Left ventricle myocardium superior (tissue), 1 donor: ENCODE data around the gene SLC7A14. TPM values are rescaled to one million over a fixed set of nuclear protein-coding genes. Genes with fewer than 3 reads are reported as not detected.

Source experiments
- ATAC-seq: fragments of 200-7000 bp; cut with Tn5 transposase; one replicate; pipeline ENCODE4 v1.9.1; 2020; ENCODE audit warnings: mild to moderate bottlenecking, moderate library complexity
- DNase-seq: peaks from one replicate; pipeline ENCODE4 v3.0.0-alpha.2; 2020
- intact Hi-C: fragments of 100-400 bp; cut with micrococcal nuclease; formaldehyde crosslinking; loops from one replicate; pipeline ENCODE4 v1.11.0; 2022
- long read RNA-seq: library from polyadenylated mRNA; unstranded; transcript quantifications from one replicate; pipeline ENCODE4 v2.0.0, GENCODE V29; 2021
- total RNA-seq: library from RNA; stranded (reverse); fragmentation: NEBNext Ultra II Directional; extraction: Animal tissue kit (Norgen Biotek cat#: 25700); gene quantifications from one replicate; pipeline ENCODE4 v1.2.1, GENCODE V29; 2021
- donor health status: DM: no; HTN: yes; CAD: no; lungs with severe emphysema.

SLC7A14 gene
- not detected for total RNA-seq
- long read RNA-seq = 0 reads

- no peak for DNase-seq
- intact Hi-C loops = no loop called here
- peak; percentile 53 for ATAC-seq
These were observed at the start of gene SLC7A14 for GRCh38 chr3:170585937-170586310. TSS of gene SLC7A14 (minus strand) at chr3:170586075. CDS start at chr3:170526936, 59,139 bp downstream.

- no peak for DNase-seq
These were observed 49.5 kb upstream of the SLC7A14 start for GRCh38 chr3:170635385-170635735.

DNA sequence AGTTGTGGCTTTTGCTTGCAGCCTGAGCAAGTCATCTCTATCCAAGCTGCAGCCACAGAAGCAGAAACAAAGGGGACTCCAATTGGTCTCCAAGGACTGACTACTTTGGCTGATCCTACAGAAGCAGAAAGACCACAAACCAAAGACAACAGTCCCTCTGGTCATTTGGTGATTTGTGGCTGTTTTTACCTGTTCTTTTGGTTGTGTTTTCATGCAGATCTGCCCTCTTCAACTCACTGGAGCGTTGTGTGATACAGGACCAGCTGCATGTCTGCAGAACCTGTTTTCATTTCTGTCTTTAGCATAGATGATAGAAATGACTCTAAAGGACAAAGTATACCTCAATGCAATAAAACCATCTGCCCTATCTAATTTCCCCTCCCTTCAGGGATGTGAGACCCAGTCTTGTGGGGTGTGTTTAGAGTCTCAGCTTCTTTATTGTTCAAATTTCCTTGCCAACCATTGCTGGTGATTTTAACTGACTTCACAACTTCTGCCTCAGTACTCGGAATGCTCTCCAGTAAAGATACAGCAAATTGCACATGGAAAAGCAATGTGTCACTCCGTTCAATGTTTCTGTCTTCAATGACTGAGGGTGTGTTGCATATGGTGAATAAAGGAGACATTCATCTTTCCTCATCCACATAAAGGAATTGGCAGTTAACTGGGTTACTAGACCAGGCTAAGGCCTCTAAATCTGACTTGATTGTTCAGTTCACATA lies 48.9 kb upstream of the SLC7A14 start:
- intact Hi-C loops = no loop called here
- ATAC-seq = no peak
- DNase-seq = no peak

More at GRCh38 chr3:170635385-170635735, 49.5 kb upstream of the SLC7A14 start:
- intact Hi-C loops = no loop called here
- ATAC-seq = no peak

GRCh38 chr3:170633573-170633972 lies 47.7 kb upstream of the SLC7A14 start:
- no peak for ATAC-seq
- intact Hi-C loops = no loop called here
- DNase-seq = no peak

DNA sequence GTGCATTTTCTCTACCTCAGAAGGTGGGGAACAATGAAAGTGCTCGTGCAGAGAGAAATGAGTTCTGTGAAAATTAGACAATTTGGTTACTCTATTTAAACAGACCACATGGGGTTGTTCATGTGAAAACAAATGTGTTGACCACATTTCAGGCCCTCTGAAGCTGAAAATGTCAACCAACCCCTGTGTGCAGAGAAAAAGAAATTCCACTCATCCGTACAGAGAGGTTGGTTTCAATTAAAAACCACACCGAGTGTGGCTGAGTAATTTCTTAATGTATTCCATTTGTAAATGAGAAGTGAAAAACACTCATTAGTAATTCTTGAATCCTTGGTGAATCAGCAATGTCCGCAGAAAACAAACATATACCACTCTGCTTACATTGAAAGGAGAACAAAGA lies 46.9 kb upstream of the SLC7A14 start:
- intact Hi-C loops = no loop called here
- ATAC-seq = no peak
- no peak for DNase-seq

DNA sequence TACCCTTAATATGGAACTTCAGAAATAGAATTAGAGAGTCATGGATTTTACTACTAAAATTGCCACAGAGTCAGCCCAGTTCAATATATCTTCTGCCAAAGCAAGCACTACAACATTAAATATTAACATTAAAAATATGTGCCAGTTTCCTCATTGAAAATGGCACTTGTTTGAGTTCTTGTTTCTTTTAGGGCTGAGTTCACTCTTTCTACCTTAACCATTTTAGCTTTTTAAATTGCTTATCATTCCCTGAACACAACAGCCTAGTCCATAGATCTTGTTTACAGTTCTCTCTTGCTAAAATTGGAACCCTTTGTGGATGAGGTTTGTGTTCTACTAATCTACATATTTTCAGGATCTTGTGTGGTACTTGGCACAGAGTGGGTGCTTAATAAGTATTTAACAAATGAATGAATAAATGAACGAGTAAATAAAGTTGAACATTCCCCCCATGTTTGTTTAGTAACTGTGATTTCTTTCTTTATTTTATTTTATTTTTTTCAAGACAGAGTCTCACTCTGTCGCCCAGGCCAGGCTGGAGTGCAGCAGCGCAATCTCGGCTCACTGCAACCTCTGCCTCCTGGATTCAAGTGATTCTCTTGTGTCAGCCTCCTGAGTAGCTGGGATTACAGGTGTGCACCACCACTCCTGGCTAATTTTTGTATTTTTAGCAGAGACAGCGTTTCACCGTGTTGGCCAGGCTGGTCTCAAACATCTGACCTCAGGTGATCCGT lies 46.0 kb upstream of the SLC7A14 start:
- no peak for DNase-seq
- intact Hi-C loops = no loop called here

DNA sequence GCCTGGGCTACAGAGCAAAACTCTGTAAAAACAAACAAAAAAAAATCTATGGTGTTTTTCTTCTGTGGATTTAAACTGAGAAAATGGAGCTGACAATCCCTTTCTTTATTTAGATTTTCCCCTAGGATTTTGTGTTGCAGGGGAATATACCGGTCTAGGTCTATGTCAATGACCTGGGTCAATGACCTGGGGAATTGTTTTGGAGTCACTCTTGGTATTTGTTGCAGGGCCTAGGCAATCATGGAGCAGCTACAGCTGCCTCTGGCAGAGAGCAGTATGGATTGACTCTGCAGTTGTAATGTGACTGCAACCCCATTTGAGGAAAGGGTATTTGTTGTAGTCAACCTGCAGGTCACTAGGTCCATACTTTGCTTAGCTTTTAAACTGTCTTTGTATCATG lies 37.6 kb upstream of the SLC7A14 start:
- DNase-seq (no peak), ATAC-seq (no peak)
- intact Hi-C loops = no loop called here

More for the DNA sequence above, 46.0 kb upstream of the SLC7A14 start:
- ATAC-seq = no peak

DNA sequence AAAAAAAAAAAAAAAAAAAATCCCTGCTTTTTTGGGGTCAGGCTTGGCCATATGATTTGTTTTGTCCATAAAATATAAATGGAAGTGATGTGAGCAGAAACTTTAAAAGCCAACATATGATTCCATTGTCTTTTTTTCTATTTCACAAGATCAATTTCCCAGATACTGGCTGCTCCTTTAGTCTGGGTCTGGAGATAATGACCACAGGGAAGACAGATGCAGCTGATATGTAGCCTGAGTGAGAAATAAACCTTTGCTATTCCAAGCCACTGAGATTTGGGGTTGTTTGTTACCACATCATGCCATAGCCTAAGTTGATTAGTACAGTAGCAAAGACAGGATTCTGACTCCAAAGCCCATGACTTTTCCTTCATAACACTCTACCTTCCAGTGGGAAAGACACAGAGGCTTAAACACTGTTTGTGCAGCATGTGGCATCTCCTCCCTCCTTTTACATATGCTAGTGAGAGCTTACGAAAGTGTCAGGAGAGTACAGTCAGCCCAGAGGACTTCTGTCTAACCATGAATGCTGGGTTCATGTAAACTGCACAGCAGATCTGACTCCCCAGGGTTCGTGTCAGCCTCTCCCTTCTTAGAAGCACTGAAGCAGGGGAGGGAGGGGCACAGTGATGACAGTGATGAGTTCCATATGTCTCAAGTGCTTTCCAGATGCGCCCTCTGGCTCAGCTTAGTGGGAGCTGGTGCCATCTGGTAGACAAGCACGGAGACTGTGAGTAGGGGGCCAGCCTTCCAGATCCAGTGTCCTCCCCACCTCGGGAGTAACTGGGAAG lies 36.7 kb upstream of the SLC7A14 start:
- intact Hi-C loops = no loop called here
- ATAC-seq (peak; percentile 99), DNase-seq (peak; percentile 45)

DNA sequence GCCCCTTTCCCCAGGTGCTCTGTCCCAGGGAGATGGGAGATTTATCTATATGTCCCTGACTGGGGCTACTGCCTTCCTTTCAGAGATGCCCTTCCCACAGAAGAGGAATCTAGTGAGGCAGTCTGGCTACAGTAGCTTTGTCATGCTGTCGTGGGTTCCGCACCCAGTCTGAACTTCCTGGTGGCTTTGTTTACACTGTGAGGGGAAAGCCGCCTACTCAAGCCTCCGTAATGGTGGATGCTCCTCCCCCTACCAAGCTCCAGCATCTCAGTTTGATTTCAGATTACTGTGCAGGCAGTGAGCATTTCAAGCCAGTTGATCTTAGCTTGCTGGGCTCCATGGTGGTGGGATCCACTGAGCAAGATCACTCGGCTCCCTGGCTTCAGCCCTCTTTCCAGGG lies 35.4 kb upstream of the SLC7A14 start:
- no peak for ATAC-seq
- no peak for DNase-seq
- intact Hi-C loops = no loop called here

DNA sequence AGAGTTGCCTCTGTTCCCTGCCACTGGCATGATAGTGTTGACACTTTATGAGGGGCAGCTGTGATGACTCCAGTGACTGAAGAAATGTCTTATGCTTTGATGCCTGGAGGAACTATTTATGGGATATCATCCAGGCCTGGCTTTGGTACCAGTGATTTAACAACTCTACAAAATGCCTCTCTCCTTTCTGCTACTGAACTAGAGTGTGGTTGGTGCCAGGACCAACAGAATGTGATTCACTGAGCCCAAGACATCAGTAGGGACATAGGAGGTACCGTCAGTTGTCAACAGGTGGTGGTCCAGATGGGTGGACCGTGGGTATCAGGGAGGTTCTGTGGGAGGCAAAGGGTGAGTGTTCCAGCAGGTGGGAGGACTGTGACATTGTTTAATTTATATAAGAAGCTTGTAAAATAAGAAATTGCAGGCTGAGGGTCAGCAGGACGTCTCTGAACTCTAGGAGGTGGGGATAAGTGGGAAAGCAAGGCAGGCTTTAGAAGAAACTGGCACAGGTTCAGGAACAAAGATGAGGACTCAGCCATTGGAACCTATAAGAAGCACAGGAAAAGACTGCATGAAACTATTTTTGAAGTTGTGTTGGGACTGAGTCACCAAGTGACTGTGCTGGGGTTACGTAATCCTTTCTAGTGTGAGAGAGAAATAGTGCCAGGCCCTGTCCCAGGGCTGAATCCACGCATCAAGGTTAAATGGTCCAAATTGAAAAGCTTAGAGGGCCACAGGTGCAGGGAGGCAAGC lies 28.5 kb upstream of the SLC7A14 start:
- ATAC-seq (peak; percentile 100), DNase-seq (peak; percentile 39)
- intact Hi-C loops = no loop called here

DNA sequence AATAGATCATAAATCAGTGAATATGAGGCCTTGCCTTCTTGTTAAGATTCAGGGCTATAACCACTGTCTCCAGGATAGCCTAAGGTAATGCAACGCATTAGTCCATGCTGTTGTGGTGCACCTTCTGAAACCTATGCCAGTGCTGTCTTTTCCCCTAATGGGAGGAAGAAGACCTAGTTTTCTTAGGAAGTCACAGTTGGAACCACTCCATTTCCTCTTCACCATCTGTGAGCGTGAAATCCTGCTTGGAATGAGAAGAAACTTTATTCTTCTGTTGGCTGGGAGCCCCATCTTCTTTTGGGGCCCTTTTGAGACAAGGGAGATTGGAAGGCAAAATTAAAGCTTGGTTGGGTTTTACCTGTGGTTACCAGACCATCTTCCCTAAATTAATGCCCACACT lies 25.9 kb upstream of the SLC7A14 start:
- DNase-seq = no peak
- no peak for ATAC-seq
- intact Hi-C loops = no loop called here

GRCh38 chr3:170610321-170610884 lies 24.5 kb upstream of the SLC7A14 start:
- intact Hi-C loops = no loop called here
- no peak for DNase-seq
- ATAC-seq = no peak

DNA sequence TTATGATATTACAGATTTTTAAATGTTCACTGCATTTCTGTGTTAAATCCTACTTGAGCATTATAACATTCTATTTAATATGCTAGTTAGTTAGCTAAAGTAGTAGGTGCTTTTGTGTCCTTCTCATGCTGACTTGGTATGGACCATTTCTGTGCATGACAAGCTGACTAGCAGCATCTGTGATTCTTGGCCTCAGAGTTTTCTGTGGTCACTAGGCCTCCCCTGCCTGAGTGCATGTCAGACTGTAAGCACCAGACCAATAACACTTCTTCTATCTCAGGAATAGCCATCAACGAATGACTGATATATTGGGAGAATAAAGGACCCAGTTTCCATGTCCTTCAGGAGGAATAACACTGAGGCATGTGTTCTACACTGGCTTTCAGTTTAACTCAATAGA lies 22.6 kb upstream of the SLC7A14 start:
- intact Hi-C loops = no loop called here
- ATAC-seq (no peak), DNase-seq (no peak)

GRCh38 chr3:170606675-170607074 lies 20.8 kb upstream of the SLC7A14 start:
- ATAC-seq (no peak), DNase-seq (no peak)

GRCh38 chr3:170605490-170605889 lies 19.6 kb upstream of the SLC7A14 start:
- intact Hi-C loops = no loop called here
- peak; percentile 68 for ATAC-seq
- no peak for DNase-seq

More at GRCh38 chr3:170606675-170607074, 20.8 kb upstream of the SLC7A14 start:
- intact Hi-C loops = no loop called here

GRCh38 chr3:170603770-170604510 lies 18.1 kb upstream of the SLC7A14 start:
- DNase-seq = no peak
- intact Hi-C loops = no loop called here
- no peak for ATAC-seq

- intact Hi-C loops = no loop called here
- no peak for DNase-seq
- ATAC-seq = no peak
These were observed 16.7 kb upstream of the SLC7A14 start for GRCh38 chr3:170602556-170602955.

DNA sequence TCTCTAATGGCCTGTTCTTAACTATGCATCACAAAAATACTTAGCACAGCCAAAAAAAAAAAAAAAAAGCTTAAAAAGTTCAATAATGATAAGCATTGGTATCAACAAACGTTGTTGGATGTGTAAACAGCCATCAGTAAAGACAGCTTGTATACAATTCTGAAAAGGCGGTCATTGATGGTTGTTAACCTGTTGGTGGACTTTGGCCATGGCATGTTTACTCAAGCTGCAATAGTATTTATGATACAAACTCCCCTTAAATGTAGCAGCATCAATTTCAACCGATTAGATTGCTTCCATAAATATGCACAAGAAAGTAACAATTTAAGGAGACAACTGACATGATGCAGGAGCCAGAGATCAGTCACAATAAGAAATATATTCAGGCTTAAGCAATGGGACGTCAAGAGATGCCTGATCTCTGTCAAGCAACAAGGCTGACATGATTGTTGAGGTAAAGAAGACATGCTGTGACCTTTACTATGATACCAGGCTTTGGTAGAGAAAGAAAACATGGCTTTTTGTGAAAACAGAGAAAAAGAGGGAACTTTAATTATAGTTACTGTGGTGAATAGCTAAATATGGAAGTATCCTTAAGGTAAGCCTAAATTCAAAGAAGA lies 14.2 kb upstream of the SLC7A14 start:
- DNase-seq = no peak
- no peak for ATAC-seq
- intact Hi-C loops = no loop called here
